Limb (tissue), 2 donors: ENCODE data around the gene BBS1.

Experiments used
- DNase-seq, 2 donors: peaks; one replicate each; pipeline ENCODE4 v3.0.0-alpha.2; 2016; ENCODE audit errors: extremely low spot score in 2 of 2

Gene BBS1

GRCh38 chr11:66477263-66478201 is 32.9 kb upstream of the BBS1 start:
- no peak for DNase-seq

- peak in 1 of 2 donors; percentile 39 for DNase-seq
These were observed 31.6 kb upstream of the BBS1 start for GRCh38 chr11:66478729-66479393.

GRCh38 chr11:66479394-66480116 is 30.9 kb upstream of the BBS1 start:
- DNase-seq, result peak in 1 of 2 donors; percentile 19

- peak; percentile 95 to 99 for DNase-seq
These were observed 30.1 kb upstream of the BBS1 start, which contains the start of gene DPP3 for GRCh38 chr11:66480117-66480938. DPP3 (plus strand) TSS chr11:66480434; CDS start chr11:66482201, 1,767 bp downstream.

GRCh38 chr11:66484806-66485380 is 25.5 kb upstream of the BBS1 start:
- DNase-seq, result no peak

- DNase-seq, result no peak
These were observed 21.5 kb upstream of the BBS1 start for GRCh38 chr11:66488957-66489356.

GRCh38 chr11:66489636-66490035 is 20.8 kb upstream of the BBS1 start:
- DNase-seq, result no peak

GRCh38 chr11:66491315-66491935 is 19.0 kb upstream of the BBS1 start:
- no peak for DNase-seq

GRCh38 chr11:66492161-66492865 is 18.1 kb upstream of the BBS1 start:
- DNase-seq, result no peak

GRCh38 chr11:66493130-66493529 is 17.3 kb upstream of the BBS1 start:
- no peak for DNase-seq

- DNase-seq, result no peak
These were observed 16.0 kb upstream of the BBS1 start for GRCh38 chr11:66494458-66494857.

GRCh38 chr11:66494935-66495334 is 15.5 kb upstream of the BBS1 start:
- DNase-seq, result no peak

GRCh38 chr11:66495401-66495854 is 15.0 kb upstream of the BBS1 start:
- DNase-seq, result no peak

GRCh38 chr11:66497206-66497605 is 13.2 kb upstream of the BBS1 start:
- no peak for DNase-seq

GRCh38 chr11:66498506-66498905 is 11.9 kb upstream of the BBS1 start:
- DNase-seq, result no peak

GRCh38 chr11:66505276-66505816 is 5.1 kb upstream of the BBS1 start:
- no peak for DNase-seq

GRCh38 chr11:66509131-66509561 is 1.3 kb upstream of the BBS1 start:
- peak in 1 of 2 donors; percentile 3 for DNase-seq

- no peak for DNase-seq
These were observed 530 bp downstream of the BBS1 start for GRCh38 chr11:66510990-66511339.

- no peak for DNase-seq
These were observed 13.2 kb downstream of the BBS1 start for GRCh38 chr11:66523611-66524010.
